ENCODE results near the gene PADI1. TPM values are rescaled to one million over a fixed set of nuclear protein-coding genes. Genes with fewer than 3 reads are reported as not detected.

The PADI1 gene
- polyA plus RNA-seq, 1 of the 3 experiments (the other 2 are of a cell fraction): 0.26 TPM

DNA sequence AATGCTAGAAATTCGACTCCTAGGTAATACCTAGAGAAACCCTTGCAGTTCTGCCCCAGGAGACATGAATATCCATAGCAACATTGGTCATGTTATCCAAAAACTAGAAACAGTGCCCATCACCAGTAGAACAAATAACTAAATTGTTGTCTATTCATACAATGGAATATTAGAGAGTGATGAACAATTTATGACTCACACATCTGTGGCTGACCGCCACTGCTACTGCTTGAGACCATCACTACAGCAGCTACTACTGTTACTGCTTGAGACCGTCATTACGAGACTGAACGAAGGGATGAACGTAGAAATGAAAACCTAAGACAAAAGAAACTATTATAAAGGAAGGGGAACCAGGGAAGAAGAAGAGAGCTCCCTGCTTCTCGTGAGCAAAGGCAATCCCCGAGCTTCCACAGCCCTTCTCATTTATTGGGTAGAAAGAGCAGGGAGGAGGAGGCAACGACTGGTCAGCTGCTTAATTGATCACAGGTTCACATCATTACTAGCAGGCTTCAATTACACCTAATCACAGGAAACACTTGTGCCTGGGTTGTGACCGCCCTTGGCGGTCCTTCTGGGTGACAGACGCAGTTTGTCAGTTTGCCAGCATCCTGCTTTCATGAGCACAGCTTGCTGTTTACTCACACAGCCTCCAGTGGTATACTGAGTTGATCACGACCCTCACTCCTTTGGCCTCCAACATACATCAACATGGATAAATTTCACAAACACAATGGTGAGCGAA lies 88.9 kb downstream of the PADI1 start (continued):
- TF ChIP-seq, protein P1, sequence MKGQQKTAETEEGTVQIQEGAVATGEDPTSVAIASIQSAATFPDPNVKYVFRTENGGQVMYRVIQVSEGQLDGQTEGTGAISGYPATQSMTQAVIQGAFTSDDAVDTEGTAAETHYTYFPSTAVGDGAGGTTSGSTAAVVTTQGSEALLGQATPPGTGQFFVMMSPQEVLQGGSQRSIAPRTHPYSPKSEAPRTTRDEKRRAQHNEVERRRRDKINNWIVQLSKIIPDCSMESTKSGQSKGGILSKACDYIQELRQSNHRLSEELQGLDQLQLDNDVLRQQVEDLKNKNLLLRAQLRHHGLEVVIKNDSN (IDR thresholded peaks at IDR 0.05; ENCODE audit: borderline replicate concordance, low read depth): no peak
- TF ChIP-seq, protein P2, sequence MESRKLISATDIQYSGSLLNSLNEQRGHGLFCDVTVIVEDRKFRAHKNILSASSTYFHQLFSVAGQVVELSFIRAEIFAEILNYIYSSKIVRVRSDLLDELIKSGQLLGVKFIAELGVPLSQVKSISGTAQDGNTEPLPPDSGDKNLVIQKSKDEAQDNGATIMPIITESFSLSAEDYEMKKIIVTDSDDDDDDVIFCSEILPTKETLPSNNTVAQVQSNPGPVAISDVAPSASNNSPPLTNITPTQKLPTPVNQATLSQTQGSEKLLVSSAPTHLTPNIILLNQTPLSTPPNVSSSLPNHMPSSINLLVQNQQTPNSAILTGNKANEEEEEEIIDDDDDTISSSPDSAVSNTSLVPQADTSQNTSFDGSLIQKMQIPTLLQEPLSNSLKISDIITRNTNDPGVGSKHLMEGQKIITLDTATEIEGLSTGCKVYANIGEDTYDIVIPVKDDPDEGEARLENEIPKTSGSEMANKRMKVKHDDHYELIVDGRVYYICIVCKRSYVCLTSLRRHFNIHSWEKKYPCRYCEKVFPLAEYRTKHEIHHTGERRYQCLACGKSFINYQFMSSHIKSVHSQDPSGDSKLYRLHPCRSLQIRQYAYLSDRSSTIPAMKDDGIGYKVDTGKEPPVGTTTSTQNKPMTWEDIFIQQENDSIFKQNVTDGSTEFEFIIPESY (IDR thresholded peaks at IDR 0.05; ENCODE audit: borderline replicate concordance, low read depth): no peak

DNA sequence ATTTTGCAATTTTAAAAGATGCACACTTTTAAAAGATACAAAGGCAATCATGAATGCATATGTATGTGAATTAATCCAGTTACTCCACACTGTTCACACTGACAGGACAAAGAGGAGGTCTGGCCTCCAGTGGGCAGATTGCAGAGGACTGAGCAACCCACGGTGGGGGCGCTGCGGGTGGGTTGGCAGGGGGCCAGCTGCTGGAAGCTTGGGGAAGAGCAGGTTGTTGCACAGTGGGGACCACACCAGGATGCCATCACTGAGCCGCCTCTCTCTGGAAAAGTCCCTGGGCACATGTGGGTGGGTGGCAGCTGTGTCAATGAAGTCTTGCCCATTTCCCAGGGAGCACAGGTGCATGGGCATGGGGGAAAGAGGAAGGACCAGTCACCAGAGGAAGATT lies 90.4 kb downstream of the PADI1 start:
- TF ChIP-seq YY1 (IDR thresholded peaks at IDR 0.05; ENCODE audit: low read depth) (no peak), FOSL2 (IDR thresholded peaks at IDR 0.05; ENCODE audit: borderline replicate concordance, low read depth) (no peak), GABPA (IDR thresholded peaks at IDR 0.05; ENCODE audit: low read depth) (no peak), TCF12 (IDR thresholded peaks at IDR 0.05) (no peak), EP300 (IDR thresholded peaks at IDR 0.05; ENCODE audit: borderline replicate concordance in 1 of 2, low read depth in 1 of 2, low read length in 1 of 2) (no peak), CHD2 (IDR thresholded peaks at IDR 0.05; ENCODE audit: low read length, partially characterized antibody) (no peak), MXI1 (IDR thresholded peaks at IDR 0.05; ENCODE audit: low read depth, low read length) (no peak), FOXJ3 (CRISPR knock-in tag; IDR thresholded peaks at IDR 0.05) (no peak), RXRA (IDR thresholded peaks at IDR 0.05; ENCODE audit: borderline replicate concordance, low read depth) (no peak), SIN3A (IDR thresholded peaks at IDR 0.05; ENCODE audit: borderline replicate concordance, low read depth, low read length) (no peak), ELF1 (IDR thresholded peaks at IDR 0.05) (no peak), TEAD4 (IDR thresholded peaks at IDR 0.05; ENCODE audit: borderline replicate concordance, insufficient read depth) (no peak), POLR2AphosphoS5 (IDR thresholded peaks at IDR 0.05; ENCODE audit: low read depth, low read length) (no peak)
- TF ChIP-seq, protein P3, sequence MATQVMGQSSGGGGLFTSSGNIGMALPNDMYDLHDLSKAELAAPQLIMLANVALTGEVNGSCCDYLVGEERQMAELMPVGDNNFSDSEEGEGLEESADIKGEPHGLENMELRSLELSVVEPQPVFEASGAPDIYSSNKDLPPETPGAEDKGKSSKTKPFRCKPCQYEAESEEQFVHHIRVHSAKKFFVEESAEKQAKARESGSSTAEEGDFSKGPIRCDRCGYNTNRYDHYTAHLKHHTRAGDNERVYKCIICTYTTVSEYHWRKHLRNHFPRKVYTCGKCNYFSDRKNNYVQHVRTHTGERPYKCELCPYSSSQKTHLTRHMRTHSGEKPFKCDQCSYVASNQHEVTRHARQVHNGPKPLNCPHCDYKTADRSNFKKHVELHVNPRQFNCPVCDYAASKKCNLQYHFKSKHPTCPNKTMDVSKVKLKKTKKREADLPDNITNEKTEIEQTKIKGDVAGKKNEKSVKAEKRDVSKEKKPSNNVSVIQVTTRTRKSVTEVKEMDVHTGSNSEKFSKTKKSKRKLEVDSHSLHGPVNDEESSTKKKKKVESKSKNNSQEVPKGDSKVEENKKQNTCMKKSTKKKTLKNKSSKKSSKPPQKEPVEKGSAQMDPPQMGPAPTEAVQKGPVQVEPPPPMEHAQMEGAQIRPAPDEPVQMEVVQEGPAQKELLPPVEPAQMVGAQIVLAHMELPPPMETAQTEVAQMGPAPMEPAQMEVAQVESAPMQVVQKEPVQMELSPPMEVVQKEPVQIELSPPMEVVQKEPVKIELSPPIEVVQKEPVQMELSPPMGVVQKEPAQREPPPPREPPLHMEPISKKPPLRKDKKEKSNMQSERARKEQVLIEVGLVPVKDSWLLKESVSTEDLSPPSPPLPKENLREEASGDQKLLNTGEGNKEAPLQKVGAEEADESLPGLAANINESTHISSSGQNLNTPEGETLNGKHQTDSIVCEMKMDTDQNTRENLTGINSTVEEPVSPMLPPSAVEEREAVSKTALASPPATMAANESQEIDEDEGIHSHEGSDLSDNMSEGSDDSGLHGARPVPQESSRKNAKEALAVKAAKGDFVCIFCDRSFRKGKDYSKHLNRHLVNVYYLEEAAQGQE (IDR thresholded peaks at IDR 0.05; ENCODE audit: low read depth, low read length): no peak
- TF ChIP-seq, protein P1 (IDR thresholded peaks at IDR 0.05; ENCODE audit: borderline replicate concordance, low read depth): no peak
- TF ChIP-seq, protein P2 (IDR thresholded peaks at IDR 0.05; ENCODE audit: borderline replicate concordance, low read depth): no peak
- TF ChIP-seq, protein P4, sequence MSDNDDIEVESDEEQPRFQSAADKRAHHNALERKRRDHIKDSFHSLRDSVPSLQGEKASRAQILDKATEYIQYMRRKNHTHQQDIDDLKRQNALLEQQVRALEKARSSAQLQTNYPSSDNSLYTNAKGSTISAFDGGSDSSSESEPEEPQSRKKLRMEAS (IDR thresholded peaks at IDR 0.05; ENCODE audit: low read depth): no peak
- no peaks in the 10 kb centered on the region for H3K9me2 ChIP-seq
- peaks cover 0 to 3% of the 10 kb centered on the region in 2 experiments; a peak in 1 of 4 replicates for H3K4me1 ChIP-seq (ENCODE audit: control insufficient read depth in 1 of 2, insufficient read depth in 2 of 2, low read depth in 1 of 2, low read length in 1 of 2)
- no peaks in the 10 kb centered on the region; the same call in 1 of the 2 replicates for H3K27me3 ChIP-seq (ENCODE audit: insufficient read depth)
- H3F3A ChIP-seq (replicated peaks; ENCODE audit: insufficient read depth): no peaks in the 10 kb centered on the region
- H3K4me2 ChIP-seq: no peak overlapping the region
- H2AFZ ChIP-seq (ENCODE audit: low read depth): no peak overlapping the region
- H3K9me3 ChIP-seq: no peaks in the 10 kb centered on the region
- H3K4me3 ChIP-seq (ENCODE audit: low read depth in 2 of 2, low read length in 1 of 2): no peak overlapping the region
- POLR2A ChIA-PET: no interaction called here
- no peak for DNase-seq
- WGBS (ENCODE audit: low lambda C conversion rate): 36% methylated on average over 2 of the region's 4 CpGs
- H3K36me3 ChIP-seq (replicated peaks in 1 of 2; ENCODE audit: control insufficient read depth in 1 of 2, insufficient read depth in 2 of 2, low read length in 1 of 2): no peaks in the 10 kb centered on the region
- no peaks in the 10 kb centered on the region for H4K20me1 ChIP-seq (ENCODE audit: insufficient read depth)
- H3K27ac ChIP-seq (ENCODE audit: low read depth in 2 of 2, low read length in 1 of 2): no peak overlapping the region
- H3K9ac ChIP-seq: no peak overlapping the region
- H3K79me2 ChIP-seq (ENCODE audit: insufficient read depth): no peaks in the 10 kb centered on the region
- CTCF ChIA-PET: interaction anchor here (1.7 kb wide), 1 partner anchor 58 kb away, joined by 6 read pairs; no protein-coding TSS in a partner anchor

Measured in SK-N-SH (cell line).